ENCODE measurements around the gene TTLL9. TPM values are rescaled to one million over a fixed set of nuclear protein-coding genes. Genes with fewer than 3 reads are reported as not detected.

The TTLL9 gene
- total RNA-seq, 1 donor from 2014 or later: 0.67 TPM

DNA sequence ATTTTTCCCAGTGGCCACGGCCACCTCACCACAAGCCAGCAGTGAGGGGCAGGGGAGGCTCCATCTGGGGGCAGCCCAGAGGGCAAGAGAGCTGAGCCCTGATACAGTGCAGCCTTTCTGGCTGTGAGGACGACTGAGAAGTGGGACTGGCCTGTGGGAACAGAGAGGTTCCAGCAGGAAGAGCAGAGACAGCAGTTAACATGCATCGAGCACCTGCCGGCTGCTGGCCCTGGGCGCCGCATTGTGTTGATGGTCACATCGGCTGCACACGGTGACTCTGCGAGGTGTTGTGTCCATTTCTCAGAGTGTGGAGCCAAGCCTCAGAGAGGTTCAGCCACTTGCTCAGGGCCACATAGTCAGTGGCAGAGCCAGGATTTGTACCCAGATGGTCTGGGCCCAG lies 34.9 kb upstream of the TTLL9 start:
- no peaks in the 10 kb centered on the region for H3K36me3 Mint-ChIP-seq
- H3K27ac Mint-ChIP-seq: no peak overlapping the region
- DNase-seq (ENCODE audit: low spot score in 2 of 2, unreplicated experiment in 2 of 2): no peak
- H3K9me3 Mint-ChIP-seq: no peaks in the 10 kb centered on the region
- TF ChIP-seq CTCF (IDR thresholded peaks at IDR 0.05; ENCODE audit: unreplicated experiment): no peak
- no peaks in the 10 kb centered on the region for H3K27me3 Mint-ChIP-seq (ENCODE audit: low read depth)
- H3K4me1 Mint-ChIP-seq: peaks cover 10% of the 10 kb centered on the region
- H3K4me3 Mint-ChIP-seq: no peak overlapping the region

DNA sequence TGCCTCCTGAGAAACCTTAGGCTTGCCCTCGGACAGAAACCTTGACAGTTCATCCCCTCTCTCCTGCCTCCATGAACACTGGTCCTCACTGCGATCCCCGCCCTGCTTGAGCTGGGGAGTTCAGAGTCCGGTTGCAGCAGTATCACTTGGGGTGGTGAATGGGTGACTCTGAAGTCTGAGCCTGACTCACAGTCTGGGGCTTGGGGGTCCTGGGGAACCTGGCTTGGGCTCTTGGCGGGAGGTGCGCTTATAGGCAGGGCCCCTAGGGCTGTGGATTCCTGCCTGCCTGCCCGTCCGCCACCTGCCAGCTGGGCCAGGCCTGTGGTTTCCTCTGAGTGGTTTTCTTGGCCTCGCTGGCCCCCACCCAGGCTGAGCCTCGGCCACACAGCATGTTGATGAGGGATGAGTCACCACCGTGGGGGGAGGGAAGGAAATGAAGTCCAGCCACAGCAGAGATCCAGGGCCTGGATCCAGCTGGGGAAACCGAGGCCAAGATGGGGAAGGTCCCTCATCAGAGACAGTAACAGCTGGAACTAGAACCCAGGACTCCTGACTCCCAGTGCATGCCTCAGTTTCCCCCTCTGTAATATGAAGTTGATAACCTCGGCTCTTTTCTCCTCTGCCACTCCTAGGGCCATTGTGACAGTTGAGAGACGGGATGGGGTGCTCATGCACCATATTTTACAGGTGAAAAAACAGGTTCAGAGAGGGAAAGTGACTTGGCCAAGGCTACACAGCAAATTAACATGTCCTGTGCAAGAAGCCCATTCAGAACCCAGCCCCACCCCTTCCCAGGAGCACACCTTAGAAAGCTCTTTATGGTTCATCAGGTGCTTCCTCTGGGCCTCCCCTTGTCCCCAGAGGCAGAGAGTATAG lies 34.2 kb upstream of the TTLL9 start:
- Mint-ChIP-seq H3K4me3 (no peak overlapping the region), H3K27ac (peak overlapping the region; percentile 9), H3K36me3 (no peaks in the 10 kb centered on the region), H3K4me1 (peaks cover 10% of the 10 kb centered on the region), H3K27me3 (ENCODE audit: low read depth) (no peaks in the 10 kb centered on the region), H3K9me3 (no peaks in the 10 kb centered on the region)
- TF ChIP-seq CTCF (IDR thresholded peaks at IDR 0.05; ENCODE audit: unreplicated experiment): no peak
- no peak for DNase-seq (ENCODE audit: low spot score in 2 of 2, unreplicated experiment in 2 of 2)

- TF ChIP-seq CTCF (IDR thresholded peaks at IDR 0.05; ENCODE audit: unreplicated experiment): no peak
- Mint-ChIP-seq H3K27ac (peak overlapping the region; percentile 50), H3K9me3 (no peaks in the 10 kb centered on the region), H3K4me3 (no peak overlapping the region), H3K36me3 (no peaks in the 10 kb centered on the region), H3K27me3 (ENCODE audit: low read depth) (no peaks in the 10 kb centered on the region), H3K4me1 (peaks cover 16% of the 10 kb centered on the region)
- DNase-seq (ENCODE audit: low spot score in 2 of 2, unreplicated experiment in 2 of 2): no peak
Measured at GRCh38 chr20:31836853-31837608, 33.4 kb upstream of the TTLL9 start.

DNA sequence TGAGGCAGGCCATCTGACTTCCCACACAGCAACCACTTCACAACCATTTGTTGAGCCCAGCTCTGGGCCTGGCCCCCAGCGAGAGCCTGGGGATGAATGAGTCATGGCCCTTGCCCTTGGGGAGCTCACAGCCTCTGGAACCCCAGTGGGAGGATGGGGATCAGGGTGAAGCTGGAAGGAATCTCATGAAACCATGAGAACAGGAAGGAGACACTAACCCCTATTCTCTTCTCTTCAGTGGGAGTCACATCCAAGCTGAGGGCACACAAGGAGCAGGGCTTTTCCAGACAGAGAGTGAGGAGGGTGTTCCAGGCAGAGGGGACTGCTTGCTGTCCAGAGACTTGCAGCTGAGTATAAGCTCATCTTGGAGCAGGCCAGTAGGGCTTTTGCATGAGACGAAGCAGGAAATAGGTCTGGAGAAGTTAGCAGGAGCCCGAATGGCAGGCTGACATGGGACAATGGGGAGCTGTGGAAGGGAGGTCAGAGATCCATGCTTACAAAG lies 32.5 kb upstream of the TTLL9 start:
- no peak overlapping the region for H3K27ac Mint-ChIP-seq
- no peak for DNase-seq (ENCODE audit: low spot score in 2 of 2, unreplicated experiment in 2 of 2)
- no peaks in the 10 kb centered on the region for H3K27me3 Mint-ChIP-seq (ENCODE audit: low read depth)
- TF ChIP-seq CTCF (IDR thresholded peaks at IDR 0.05; ENCODE audit: unreplicated experiment): no peak
- no peaks in the 10 kb centered on the region for H3K36me3 Mint-ChIP-seq
- H3K4me3 Mint-ChIP-seq: no peak overlapping the region
- no peaks in the 10 kb centered on the region for H3K9me3 Mint-ChIP-seq
- peaks cover 24% of the 10 kb centered on the region for H3K4me1 Mint-ChIP-seq

- no peak for DNase-seq (ENCODE audit: low spot score in 2 of 2, unreplicated experiment in 2 of 2)
- Mint-ChIP-seq H3K4me3 (no peak overlapping the region), H3K27me3 (ENCODE audit: low read depth) (no peaks in the 10 kb centered on the region), H3K4me1 (peaks cover 26% of the 10 kb centered on the region), H3K36me3 (no peaks in the 10 kb centered on the region), H3K9me3 (no peaks in the 10 kb centered on the region), H3K27ac (no peak overlapping the region)
- TF ChIP-seq CTCF (IDR thresholded peaks at IDR 0.05; ENCODE audit: unreplicated experiment): no peak
Measured at GRCh38 chr20:31838646-31839292, 31.7 kb upstream of the TTLL9 start.

Measured in mesothelial cell of epicardium (in vitro differentiated cells).